Occipital lobe (tissue), 2 donors: Measurements from ENCODE around the gene LRIG1. TPM values are rescaled to one million over a fixed set of nuclear protein-coding genes. Genes with fewer than 3 reads are reported as not detected.

Source experiments
- DNase-seq: peaks from one replicate; lab custom pipeline; 2025; lab: John Stamatoyannopoulos, UW
- total RNA-seq: library from RNA; depleted of rRNA; stranded (reverse); fragments of >200 nt; gene quantifications from one replicate; pipeline ENCODE4 v1.2.3, GENCODE V29; 2014

Gene LRIG1
- total RNA-seq, 1 donor from 2014 or later = 72.7 TPM

DNA sequence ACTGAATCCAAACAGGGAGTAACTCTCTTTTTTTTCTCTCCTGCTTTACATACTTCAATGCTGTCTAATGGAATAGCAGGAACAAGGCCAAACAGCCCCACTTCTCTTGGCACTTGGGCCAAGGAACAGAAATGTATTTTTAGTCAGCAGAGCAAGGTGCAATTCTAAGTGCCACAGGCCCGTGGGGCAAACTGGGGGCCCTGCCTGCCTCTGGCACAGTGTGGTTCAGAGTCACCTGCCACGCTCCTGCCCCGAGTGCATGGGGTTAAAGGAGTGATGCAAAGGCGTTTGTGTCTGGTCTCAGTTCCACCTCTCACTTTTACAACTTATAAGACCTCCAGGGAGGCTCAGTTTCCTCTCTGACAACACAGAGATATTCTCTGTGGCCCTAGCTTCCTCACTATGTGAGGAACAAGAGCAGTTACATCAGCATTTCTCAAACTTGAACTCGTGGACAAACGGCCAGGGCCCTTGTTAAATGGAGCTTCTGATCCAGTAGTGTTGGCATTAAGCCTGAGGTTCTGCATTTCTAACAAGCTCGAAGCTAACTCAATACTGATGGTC is 51.3 kb downstream of the LRIG1 start:
- DNase-seq = no peak

DNA sequence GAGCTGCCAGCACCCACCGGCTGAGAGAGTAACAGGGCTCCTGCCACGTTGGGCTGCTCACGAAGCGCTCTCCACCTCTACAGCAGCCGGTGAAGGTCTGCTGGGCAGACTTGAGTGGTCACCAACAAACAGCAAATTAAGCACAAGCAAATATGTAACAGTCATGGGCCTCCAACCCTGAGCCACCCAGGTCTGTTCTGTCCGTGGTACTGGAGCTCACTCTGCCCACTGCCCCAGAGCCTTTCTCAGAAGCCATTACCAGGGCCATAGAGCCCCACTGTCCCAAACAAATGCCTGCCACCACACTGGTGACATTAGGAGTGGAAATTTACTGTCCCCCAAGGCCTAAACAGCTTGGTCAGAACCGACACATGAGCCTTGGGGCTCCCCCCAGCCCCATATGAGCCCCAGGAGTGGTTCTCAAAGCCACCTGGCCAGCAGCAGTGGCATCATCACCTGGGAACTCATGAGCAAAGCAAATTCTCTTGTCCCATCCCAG is 56.6 kb downstream of the LRIG1 start:
- no peak for DNase-seq

DNA sequence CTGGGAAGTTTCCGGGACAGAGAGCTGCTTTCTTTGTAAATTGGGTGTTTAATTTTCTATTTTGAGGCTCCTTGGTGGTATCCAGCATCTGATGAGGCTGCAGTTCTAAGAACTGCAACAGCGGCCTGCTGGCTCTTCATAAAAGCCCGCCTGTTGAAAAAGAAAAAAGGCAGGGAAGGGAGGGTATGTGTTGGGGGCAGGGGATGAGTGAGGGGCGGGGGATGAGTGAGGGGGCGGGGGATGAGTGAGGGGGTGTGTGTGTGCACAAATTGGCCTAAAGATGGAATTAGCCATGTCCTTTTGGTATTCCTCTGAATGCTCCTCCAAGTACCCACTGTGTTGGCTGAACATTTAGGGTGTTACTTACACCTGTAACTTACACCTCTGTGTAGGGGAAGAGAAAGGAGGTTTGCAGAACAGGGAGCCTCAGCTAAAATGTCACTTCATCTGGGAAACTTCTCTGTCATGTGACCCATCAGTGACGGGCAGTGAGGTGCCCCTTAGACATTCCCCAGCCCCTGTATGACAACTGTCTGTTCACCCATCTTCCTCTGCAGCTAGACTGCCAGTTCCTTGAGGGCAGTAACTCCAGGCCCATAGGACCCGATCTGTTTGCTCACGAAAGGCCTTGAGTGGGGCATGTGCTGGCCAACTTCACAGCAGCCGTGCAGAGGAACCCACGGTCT is 57.6 kb downstream of the LRIG1 start:
- DNase-seq = no peak

DNA sequence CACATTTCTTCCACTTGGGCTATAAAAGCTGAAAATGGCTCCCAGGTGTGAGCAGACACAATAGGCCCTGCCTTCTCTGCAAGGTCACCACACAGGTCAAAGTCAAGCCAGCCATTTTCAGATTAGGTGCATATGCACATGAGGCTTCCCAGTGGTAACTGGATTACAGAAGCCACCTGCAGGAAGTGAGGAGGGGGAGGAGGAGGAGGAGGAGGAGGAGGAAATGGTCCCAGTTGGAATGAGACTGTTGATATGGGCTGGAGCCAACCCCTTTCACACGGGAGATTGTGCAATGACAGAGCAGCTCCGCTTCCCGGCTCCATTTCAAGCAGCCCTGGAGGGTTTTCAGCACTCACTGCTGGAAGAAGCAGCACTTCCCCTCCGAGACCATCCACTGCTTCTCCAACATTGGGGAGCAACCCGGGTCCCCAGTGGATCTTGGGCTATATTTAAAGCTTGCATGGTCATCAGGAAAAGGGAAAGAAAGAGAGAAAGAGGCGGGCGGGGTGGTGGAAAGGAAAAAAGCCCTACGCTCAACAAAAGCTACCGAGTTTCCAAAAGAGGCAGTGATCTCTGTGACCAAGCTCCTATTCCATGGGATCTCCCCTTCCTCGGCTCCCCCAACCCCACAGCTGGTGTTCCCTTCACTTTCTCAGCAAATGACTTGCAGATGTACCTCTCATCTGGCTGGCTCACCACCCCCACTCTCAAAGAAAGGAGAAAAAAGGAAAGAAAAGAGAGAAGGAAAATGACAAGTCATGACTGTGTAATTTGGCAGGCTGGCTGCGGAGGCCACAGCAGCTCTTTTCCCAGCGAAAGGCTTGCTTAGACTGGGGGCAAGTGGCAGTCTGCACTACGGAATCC is 58.3 kb downstream of the LRIG1 start:
- peak; percentile 27 for DNase-seq

DNA sequence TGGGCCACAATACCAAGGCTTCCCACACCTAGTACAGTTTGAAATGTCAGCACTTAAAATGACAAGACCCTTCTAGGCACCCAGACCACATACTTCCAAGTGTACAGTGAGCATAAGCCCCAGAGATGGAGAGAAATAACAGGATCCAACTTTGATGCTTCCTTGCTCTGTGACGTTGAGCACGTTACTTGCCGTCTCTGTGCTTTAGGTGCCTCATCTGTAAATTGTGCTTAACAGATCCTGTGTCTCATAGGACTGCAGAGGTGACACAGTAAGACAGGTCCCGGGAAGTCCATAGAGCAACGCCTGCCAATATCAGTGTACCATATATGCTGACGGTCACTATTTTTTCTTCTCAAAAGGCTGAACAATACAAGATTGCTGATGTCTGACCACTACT is 59.1 kb downstream of the LRIG1 start:
- DNase-seq = no peak

DNA sequence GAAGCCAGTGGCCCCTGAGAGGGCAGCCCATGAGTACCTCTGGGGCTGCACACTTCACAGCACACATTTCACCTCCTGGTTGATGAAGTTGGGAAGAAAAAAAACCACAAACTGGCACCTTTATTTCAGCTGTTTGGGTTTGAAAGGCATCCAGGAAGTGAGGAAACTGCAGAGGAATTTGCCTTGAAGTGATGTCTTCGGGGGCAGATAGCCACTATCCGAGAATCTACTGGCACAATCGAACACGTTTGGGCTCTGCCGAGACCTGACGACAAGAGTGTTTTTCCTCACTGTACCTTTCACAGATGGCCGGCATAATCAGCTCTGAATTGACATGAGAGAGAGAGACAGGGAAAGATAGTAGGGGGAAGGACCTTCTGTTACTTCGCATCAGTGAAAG is 59.7 kb downstream of the LRIG1 start:
- DNase-seq = no peak

DNA sequence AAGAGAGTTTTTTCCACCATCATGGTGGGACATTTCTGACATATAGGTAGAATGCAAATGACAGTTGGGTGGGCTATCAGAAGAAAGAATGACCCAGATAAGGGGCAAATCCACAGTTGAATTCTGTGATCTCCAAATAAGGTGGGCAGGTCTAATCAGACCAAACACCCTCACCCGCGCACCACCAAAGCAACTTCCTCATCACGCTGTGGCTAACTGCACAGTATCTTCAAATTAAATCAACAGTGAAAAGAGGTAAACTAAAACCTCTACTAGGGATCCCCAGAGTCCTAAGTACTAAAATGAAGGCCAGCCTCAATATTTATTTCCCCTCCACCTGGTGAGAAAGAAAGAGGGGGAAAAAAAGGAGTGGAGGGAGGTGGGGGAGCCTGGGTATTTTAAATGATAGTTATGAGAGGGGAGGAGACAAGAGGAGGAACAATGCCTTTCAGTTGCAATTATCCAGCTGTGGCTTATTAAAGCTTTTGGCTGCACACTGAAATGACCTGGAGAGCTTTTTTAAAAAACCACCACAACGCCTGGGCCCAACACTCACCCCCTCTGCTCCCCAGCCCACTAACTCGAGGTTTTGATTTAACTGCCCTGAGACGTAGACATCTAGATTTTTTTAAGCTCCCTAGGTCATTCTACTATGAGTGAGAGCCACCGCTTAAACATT is 61.0 kb downstream of the LRIG1 start:
- no peak for DNase-seq

DNA sequence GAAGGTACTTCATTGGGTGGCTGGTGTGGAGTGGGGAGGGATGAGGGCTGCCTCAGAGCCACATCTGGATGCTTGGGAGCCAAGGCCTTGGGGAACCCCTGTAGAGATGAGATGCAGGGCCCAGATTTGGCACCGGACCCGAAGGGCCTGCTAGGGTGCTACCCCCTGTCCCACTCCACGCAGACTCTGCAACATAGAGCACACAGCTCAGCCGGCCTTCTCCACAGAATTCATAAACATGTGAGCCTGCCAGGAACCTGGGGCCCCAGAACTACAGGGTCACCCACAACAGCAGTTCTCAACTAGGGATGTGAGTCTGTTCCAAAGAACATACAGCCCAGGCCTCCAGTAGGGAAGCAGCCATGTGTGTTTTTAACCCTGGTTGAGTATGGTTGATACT is 62.8 kb downstream of the LRIG1 start:
- no peak for DNase-seq

DNA sequence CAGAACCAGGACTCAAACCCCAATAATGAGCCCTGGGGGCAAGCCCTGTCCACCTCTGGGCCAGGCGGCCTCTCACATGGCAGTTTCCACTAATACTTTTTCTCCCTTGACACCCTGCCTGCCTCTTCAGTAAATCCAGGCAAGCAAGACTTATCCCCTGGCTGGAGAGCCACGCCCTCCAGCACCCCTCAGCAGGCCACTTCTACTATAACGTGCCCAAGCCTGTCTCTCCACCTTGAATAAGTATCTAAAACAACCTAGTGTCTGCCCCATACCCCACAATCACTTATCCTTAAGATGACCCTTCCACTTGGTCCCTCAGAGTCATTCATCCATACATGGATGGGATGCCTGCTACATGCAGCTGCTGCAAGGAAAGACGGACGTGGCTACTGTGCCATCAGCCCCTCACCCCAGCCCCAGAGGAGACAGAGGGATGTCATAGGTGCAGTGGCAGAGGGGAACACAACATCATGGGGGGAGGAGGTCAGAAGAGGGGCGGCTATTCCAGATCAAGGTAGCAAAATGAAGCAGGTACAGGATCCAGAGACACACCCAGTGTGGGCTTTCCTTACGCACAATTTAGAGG is 63.4 kb downstream of the LRIG1 start:
- no peak for DNase-seq

DNA sequence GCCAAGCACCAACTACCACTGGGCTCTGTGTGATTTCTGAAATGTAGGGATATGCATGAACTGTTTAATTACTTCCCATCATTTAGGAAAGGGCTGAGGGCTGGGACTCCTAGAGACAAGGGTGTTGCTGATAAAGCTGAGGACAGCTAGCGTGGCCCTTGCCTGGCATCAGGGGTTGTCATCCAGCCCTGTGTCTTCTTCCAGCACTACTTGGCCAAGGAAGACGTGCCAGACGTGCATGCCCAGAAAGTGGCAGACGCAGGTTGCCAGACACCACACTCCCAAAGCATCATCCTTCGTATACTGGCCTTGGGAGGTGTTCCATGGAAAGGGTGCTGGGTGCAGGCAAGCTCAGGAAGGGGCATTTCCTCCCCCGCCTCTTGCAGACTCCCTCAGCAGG is 64.8 kb downstream of the LRIG1 start:
- DNase-seq = no peak

DNA sequence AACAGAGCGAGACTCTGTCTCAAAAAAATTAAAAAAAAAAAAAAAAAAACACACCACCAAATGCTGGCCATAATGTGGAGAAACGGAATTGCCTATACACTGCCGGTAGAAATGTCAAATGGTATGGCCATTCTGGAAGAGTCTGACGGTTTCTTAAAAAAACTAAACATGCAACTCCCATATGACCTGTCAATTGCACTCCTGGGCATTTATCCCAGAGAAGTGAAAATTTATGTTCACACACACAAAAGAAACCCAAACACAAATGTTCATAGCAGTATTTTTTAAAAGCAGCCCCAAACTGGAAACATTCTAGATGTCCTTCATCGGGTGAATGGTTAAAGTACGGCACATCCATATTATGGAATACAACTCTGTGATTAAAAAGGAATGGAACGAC is 66.1 kb downstream of the LRIG1 start:
- DNase-seq = no peak

DNA sequence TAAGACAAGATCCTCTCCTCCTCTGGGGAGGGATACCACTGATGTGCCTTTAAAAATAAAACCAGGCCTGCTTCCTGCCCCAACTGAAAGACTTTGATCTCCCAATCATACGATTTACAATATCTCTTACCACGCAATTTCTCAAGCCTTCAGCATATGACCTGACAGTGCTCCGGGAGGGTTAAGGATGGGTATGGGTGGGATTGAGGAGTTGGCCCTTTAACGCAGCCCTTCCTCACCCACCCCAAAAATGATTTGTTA is 67.4 kb downstream of the LRIG1 start:
- DNase-seq = no peak

DNA sequence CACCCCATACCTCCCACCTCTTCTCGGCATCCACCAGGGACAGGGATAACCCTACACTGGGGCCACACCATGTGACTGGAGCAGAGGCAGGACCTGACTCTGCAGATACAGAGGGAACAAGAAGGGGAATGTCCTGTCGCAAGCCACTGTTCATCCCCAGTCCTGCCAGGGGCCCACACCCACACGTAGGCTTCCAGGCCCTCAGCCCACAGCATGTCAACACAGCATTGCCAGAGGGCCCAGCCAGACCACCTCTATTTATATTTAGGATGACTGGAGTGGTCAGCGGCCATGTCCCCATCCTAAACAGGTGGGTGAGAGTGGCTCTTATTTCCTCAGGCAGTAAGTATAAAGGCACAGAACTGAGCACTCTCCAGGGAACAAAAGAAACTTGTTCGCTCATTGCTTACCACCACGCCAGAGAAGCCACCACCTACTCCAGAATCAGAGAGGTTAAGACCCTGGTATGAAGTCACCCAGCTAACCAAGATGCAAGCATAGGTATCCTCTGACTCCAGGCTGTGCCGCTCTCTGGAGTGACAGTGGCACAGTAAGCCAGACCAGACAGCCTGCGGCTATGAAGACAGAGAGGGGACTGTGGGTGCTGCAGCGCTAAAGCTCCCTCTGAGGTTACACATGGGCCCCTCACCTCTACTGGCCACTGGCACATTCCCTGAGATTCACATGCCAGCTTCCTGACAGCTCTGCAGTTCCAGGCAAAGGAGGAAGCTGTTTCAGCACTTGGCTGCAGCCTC is 67.9 kb downstream of the LRIG1 start:
- DNase-seq = no peak

DNA sequence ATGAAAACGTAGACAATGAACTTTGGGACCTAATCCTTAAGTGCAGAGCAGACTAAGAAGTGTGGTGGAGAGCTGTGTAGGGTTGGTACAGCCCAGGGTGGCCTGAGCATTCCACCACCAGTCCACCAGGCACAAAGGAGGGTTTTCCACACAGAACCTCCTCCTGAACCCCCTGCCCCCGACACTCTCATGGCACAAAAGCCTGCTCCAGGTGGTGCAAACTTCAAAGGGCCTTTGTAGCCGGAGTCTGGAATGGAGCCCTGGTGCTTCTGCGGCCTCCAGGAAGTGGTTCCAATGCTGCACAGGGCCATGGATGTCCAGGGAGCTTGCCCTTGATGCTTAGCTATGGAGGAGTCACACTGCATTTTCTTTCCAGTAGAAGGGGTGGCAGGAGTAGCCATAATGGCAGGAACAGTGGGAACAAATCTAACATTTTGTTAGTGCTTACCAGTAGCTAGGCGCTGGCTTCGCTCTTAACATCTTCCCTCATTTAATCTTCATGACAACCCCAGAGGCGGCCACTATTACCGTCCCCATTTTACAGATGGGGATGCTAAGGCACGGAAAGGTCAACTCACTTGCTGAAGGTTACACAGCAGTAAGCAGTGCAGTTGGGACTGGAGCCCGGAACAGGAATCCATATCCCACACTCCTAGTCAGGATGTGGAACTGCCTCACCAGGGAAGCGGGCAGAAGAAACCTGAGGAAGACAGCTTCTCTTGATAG is 68.6 kb downstream of the LRIG1 start:
- no peak for DNase-seq

DNA sequence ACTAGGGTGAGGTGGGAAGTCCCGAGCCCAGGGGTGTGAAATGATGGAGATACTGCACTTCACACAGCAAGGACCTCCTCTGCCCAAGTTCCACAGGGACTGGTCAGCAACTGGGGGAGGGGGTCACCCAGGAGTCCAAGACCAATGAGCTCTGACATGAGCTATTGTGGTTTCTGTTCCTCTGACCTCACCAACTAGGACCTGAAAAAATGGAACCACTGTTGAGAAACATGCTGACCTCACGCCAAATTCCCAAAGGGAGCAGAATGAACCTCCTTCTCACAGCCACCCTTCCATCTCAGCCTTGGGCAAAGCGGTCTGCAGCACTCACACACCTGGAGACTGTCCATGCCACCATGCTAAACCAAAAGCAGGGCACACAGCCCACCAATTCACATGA is 69.3 kb downstream of the LRIG1 start:
- DNase-seq = no peak

DNA sequence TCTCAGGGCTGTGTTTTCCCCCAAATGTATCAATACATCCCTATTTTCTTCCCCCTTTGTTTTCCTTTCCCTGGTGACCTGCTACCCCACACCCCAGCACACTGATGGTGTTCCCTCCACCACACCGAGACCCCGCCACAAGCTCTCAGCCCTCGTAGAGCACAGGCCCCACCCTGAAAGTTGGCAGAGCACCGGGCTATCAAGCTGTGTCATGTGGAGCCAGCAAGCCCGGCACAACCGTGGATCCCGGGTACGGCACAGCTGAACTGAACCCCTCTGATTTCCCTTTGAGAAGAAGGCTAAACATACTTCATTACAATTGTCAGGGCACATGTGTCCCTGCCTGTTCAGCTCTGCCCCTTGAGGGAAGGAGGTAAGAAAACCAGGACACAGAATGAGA is 69.9 kb downstream of the LRIG1 start:
- no peak for DNase-seq

DNA sequence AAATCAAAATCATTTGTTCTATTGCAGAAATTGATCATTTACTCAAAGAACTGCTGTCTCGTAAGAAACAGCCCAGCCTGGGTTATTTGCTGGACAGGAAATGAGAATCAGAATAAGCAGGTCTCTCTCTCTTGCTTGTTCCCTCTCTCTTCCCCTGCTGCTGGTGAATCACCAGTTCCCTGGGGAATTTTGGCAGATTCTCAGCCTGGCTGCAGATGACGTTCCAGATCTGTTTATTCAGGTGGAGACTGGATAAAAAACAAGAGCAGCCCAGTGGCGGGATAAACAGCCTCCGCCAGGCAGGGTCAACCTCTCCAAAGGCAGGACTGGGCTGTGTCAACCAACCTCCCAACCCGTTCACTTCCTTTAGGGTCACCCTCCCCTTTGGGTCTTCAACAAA is 72.1 kb downstream of the LRIG1 start:
- DNase-seq = peak; percentile 66

DNA sequence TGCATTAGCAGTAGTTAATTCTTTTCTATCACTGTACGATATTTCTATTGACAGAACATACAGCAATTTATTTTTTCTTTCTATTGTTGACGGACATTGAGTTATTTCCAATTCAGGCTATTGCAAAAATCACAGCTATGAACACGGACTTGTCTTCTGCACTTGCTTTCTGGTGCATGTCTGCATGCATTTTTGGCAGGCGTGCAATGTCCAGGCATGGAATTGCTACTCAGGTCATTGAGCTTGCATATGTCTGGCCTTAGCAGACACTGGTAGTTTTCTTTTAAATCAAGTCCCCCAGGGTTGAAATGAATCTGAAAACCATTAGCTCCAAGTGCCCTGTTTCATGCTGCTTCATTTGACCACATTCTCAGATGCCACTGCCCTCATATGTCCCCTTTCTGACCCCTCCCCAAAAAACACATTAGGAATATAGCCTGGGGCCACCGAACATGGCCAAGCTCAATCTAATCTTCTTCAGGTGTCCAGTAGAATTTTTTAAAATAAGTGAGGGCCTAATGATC is 72.8 kb downstream of the LRIG1 start:
- DNase-seq = no peak

DNA sequence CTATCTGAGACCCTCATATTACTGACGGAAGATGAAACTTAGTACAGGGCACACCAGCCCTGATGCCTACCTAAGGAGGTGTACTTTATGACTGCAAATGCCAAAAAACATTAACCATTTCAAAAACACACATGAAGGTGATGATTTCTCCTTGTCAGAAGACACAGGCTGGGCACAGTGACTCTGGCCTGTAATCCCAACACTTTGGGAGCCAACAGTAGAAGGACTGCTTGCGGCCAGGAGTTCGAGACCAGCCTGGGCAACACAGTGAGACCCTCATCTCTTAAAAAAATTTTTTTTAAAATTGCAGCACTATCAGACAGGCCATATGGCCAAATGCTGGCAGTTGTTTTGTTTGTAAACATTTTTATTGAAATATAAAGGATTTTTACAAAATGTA is 73.5 kb downstream of the LRIG1 start:
- DNase-seq = no peak

DNA sequence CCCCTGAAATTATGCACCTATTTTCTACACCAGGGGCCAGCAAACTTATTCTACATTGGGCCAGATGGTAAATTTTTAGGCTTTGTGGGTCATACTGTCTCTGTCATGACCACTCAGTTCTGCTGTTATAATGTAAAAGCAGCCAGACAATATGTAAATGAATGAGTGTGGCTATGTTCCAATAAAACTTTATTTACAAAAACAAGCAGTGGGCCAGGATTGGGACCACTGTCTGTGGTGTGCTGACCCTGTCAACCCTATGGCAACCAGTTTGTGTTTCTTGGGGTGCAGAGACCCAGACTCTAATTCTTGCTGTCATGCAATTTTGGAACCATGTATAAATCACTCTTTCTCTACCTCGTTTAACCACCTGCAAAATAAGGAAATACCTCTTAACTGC is 74.7 kb downstream of the LRIG1 start:
- DNase-seq = no peak
